Measurements from ENCODE around the gene INHA.

INHA gene

GRCh38 chr2:219562049-219563020 lies 9.8 kb upstream of the INHA start:
- no peak overlapping the region for H3K4me3 ChIP-seq (ENCODE audit: low read depth, low read length)
- in situ Hi-C loops (cut with HindIII; ENCODE audit: low pct_ligation_motif_present, low sequenced_read_pairs): no loop called here
- no peaks in the 10 kb centered on the region for H3K36me3 ChIP-seq (replicated peaks)
- TF ChIP-seq CTCF (IDR thresholded peaks at IDR 0.05; ENCODE audit: low read depth, low read length, missing control alignments): no peak
- no peak for DNase-seq
- H3K27ac ChIP-seq: no peak overlapping the region
- no peaks in the 10 kb centered on the region for H3K27me3 ChIP-seq (replicated peaks)

GRCh38 chr2:219563271-219563928 lies 8.7 kb upstream of the INHA start:
- no peaks in the 10 kb centered on the region for H3K36me3 ChIP-seq (replicated peaks)
- no peak for DNase-seq
- in situ Hi-C loops (cut with HindIII; ENCODE audit: low pct_ligation_motif_present, low sequenced_read_pairs): no loop called here
- H3K27ac ChIP-seq: no peak overlapping the region
- no peak for TF ChIP-seq CTCF (IDR thresholded peaks at IDR 0.05; ENCODE audit: low read depth, low read length, missing control alignments)
- no peaks in the 10 kb centered on the region for H3K27me3 ChIP-seq (replicated peaks)
- H3K4me3 ChIP-seq (ENCODE audit: low read depth, low read length): no peak overlapping the region

DNA sequence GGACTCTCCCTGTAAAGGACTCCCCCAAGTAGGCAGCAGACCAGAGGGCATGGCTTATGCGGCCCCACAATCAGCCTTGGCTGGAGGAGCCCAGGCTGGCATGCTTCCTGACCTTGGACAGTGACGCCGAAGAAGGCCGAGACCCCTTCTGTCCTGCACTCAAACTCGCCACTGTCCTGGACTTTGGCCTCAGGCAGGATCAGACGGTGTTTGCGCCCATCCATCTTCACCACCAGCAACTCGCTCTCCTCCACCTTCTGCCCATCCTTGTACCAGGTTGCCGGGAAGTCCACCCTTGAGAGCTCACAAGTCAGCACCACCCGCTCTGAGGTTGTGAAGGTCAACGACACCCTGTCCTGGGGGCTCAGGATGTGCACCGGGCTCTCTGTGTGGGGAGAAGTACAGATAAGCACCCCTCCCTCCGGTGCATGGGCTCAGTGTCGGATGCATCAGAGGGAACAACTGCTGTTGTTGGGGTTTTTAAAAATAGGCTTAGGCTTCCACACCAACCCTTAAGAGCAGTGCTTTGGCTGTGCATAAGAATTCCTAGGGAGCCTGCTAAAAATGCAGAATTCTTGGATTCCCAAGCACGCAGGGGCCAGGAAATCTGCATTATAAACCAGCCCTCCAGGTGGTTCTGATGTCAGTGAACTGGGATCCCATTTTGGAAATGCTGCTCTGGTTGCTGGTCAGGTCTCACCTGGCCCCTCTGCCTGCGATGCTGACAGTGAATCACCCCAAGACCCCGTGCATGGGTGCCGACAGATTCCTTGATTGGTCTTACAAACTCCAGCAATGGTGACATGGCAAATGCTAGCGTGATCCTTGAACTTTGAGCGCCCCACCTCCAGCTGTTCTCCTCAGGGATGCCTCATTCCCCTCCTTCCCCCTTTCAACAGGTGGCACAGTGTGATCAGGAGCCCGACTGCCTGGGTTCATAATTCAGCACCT lies 6.7 kb upstream of the INHA start:
- no peak for TF ChIP-seq CTCF (IDR thresholded peaks at IDR 0.05; ENCODE audit: low read depth, low read length, missing control alignments)
- H3K4me3 ChIP-seq (ENCODE audit: low read depth, low read length): no peak overlapping the region
- no peak for DNase-seq
- H3K27ac ChIP-seq: no peak overlapping the region
- in situ Hi-C loops (cut with HindIII; ENCODE audit: low pct_ligation_motif_present, low sequenced_read_pairs): no loop called here
- H3K27me3 ChIP-seq (replicated peaks): no peaks in the 10 kb centered on the region
- H3K36me3 ChIP-seq (replicated peaks): no peaks in the 10 kb centered on the region

DNA sequence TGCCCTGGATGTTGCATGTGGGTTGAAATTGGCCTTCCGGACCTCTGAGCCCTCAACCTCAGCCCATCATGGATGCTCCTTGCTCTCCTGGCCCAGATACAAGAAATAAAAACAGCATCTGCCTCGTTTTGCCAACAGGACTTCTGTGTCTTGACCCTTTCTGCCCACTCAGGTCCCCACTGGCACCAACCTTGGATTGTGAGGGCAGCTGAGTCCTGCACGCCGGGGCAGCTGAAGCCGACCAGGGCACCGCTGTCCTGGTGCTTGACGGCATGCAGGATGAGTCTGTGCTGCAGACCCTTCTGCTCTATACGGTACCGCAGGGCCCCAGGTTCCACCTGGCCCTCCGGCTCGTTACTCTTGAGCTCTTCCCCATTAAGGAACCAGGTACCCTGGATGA lies 5.5 kb upstream of the INHA start:
- Histone ChIP-seq H3K27ac (no peak overlapping the region), H3K27me3 (replicated peaks) (no peaks in the 10 kb centered on the region), H3K4me3 (ENCODE audit: low read depth, low read length) (no peak overlapping the region), H3K36me3 (replicated peaks) (no peaks in the 10 kb centered on the region)
- TF ChIP-seq CTCF (IDR thresholded peaks at IDR 0.05; ENCODE audit: low read depth, low read length, missing control alignments): no peak
- in situ Hi-C loops (cut with HindIII; ENCODE audit: low pct_ligation_motif_present, low sequenced_read_pairs): no loop called here
- DNase-seq: no peak

GRCh38 chr2:219567131-219567530 lies 5.0 kb upstream of the INHA start:
- no peak for DNase-seq
- TF ChIP-seq CTCF (IDR thresholded peaks at IDR 0.05; ENCODE audit: low read depth, low read length, missing control alignments): no peak
- H3K4me3 ChIP-seq (ENCODE audit: low read depth, low read length): no peak overlapping the region
- no peaks in the 10 kb centered on the region for H3K27me3 ChIP-seq (replicated peaks)
- no peak overlapping the region for H3K27ac ChIP-seq
- in situ Hi-C loops (cut with HindIII; ENCODE audit: low pct_ligation_motif_present, low sequenced_read_pairs): no loop called here
- H3K36me3 ChIP-seq (replicated peaks): no peaks in the 10 kb centered on the region
